OCI-LY3 (cell line): ENCODE results near the gene SHANK2.

Experiments
- H2AFZ ChIP-seq: fragments of 200-600, 300-600 bp; shearing (Covaris generic); 2 replicates; pipeline ENCODE4 v1.6.0; 2014; ENCODE audit warnings: antibody characterized with exemption, low read depth, low read length
- H3K27ac ChIP-seq: fragments of 200-600, 300-600 bp; sonication (generic); 2 replicates; pipeline ENCODE4 v1.5.1; 2014; ENCODE audit warnings: mild to moderate bottlenecking, low read length, moderate library complexity, mixed read lengths
- H3K27me3 ChIP-seq: fragments of 200-600, 300-600 bp; sonication (generic); 2 replicates; pipeline ENCODE4 v1.6.1; 2014; ENCODE audit warnings: low read depth, low read length, mixed read lengths
- H3K36me3 ChIP-seq: fragments of 200-600, 300-600 bp; sonication (generic); replicated peaks from 2 replicates; pipeline ENCODE3; 2014; ENCODE audit warnings: low read depth, low read length, mixed read lengths
- H3K4me1 ChIP-seq: fragments of 300-600, 200-600 bp; sonication (generic); 2 replicates; pipeline ENCODE4 v1.6.1; 2014; ENCODE audit warnings: low read length, mixed read lengths
- H3K4me2 ChIP-seq: fragments of 200-600, 300-600 bp; sonication (generic); 2 replicates; pipeline ENCODE4 v1.6.1; 2014; ENCODE audit warnings: low read length, mixed read lengths
- H3K4me3 ChIP-seq: fragments of 300-600, 200-600 bp; sonication (generic); 2 replicates; pipeline ENCODE4 v1.5.1; 2014; ENCODE audit warnings: antibody characterized with exemption, mild to moderate bottlenecking, low read length, moderate library complexity
- H3K79me2 ChIP-seq: fragments of 300-600, 200-600 bp; shearing (Covaris generic); 2 replicates; pipeline ENCODE4 v1.6.1; 2014; ENCODE audit warnings: mild to moderate bottlenecking, low read length, mixed read lengths
- H3K9ac ChIP-seq: fragments of 300-600, 200-600 bp; shearing (Covaris generic); 2 replicates; pipeline ENCODE4 v1.6.0; 2014; ENCODE audit warnings: mild to moderate bottlenecking, low read length, moderate library complexity
- H3K9me3 ChIP-seq: fragments of 200-600, 300-600 bp; shearing (Covaris generic); 2 replicates; pipeline ENCODE4 v1.6.1; 2014; ENCODE audit warnings: low read length, mixed read lengths; ENCODE audit not compliant: insufficient read depth
- H4K20me1 ChIP-seq: fragments of 200-600, 300-600 bp; sonication (generic); 2 replicates; pipeline ENCODE4 v1.6.1; 2016; ENCODE audit warnings: low read length, mixed read lengths; ENCODE audit not compliant: insufficient read depth
- EZH2phosphoT487 ChIP-seq: fragments of 200-600 bp; shearing (Covaris generic); IDR thresholded peaks from 2 replicates; pipeline ENCODE4 v1.6.1; 2018; ENCODE audit warnings: antibody characterized with exemption, mixed run types, low read depth
- TF ChIP-seq, protein P1 (sequence below): fragments of 200-600, 300-600 bp; sonication (generic); IDR thresholded peaks from 2 replicates; pipeline ENCODE4 v1.5.1; 2014; ENCODE audit warnings: antibody characterized with exemption, low read length, low read depth

SHANK2 gene

GRCh38 chr11:71252269-71252769, at the start of gene SHANK2:
SHANK2 (minus strand) TSS chr11:71252577; CDS start chr11:71147326, 105,251 bp downstream.
- no peaks in the 10 kb centered on the region for H3K27me3 ChIP-seq
- H3K4me1 ChIP-seq, result no peaks in the 10 kb centered on the region
- no peaks in the 10 kb centered on the region for H3K9me3 ChIP-seq
- no peak within 1 kb of the TSS for H3K4me3 ChIP-seq
- TF ChIP-seq EZH2phosphoT487, result no peak
- TF ChIP-seq, protein P1, sequence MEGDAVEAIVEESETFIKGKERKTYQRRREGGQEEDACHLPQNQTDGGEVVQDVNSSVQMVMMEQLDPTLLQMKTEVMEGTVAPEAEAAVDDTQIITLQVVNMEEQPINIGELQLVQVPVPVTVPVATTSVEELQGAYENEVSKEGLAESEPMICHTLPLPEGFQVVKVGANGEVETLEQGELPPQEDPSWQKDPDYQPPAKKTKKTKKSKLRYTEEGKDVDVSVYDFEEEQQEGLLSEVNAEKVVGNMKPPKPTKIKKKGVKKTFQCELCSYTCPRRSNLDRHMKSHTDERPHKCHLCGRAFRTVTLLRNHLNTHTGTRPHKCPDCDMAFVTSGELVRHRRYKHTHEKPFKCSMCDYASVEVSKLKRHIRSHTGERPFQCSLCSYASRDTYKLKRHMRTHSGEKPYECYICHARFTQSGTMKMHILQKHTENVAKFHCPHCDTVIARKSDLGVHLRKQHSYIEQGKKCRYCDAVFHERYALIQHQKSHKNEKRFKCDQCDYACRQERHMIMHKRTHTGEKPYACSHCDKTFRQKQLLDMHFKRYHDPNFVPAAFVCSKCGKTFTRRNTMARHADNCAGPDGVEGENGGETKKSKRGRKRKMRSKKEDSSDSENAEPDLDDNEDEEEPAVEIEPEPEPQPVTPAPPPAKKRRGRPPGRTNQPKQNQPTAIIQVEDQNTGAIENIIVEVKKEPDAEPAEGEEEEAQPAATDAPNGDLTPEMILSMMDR, result no peak
- H3K79me2 ChIP-seq, result no peaks in the 10 kb centered on the region
- no peak within 1 kb of the TSS for H3K9ac ChIP-seq
- no peak within 1 kb of the TSS for H2AFZ ChIP-seq
- no peak within 1 kb of the TSS for H3K27ac ChIP-seq
- no peaks in the 10 kb centered on the region for H3K36me3 ChIP-seq
- no peak within 1 kb of the TSS for H3K4me2 ChIP-seq
- no peaks in the 10 kb centered on the region for H4K20me1 ChIP-seq

DNA sequence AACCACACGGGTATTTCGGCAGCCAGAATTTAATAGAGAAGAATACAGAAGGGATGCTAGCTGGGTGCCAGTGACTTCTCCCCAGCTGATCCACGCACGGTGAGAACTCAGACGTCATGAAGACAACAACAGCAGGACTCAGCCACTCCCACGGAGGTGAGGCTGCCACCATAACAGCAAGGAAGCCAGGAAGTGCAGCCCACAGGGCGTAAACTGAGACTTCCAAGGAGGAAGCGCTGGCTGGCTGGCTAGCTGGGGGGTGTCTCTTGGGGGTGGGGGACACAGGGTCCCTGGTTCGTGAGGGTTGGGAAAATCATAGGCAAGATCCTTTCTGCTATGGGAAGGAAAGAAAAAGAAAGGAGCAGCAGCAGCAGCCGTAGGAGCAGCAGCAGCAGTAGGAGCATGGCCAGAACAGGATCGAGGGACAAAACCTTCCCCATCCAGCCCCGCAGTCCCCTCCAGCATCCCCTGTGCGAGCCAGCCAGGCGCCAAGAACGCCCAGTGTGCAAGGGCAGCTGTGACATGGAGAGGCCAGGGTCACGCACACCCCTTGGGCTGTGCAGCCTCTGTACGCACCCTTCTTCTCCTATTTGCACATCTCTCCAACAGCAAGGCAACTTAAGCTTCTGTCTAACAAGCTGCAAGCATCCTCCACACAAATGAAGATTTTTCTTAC, 49.6 kb upstream of the SHANK2 start:
- no peak overlapping the region for H3K4me2 ChIP-seq

DNA sequence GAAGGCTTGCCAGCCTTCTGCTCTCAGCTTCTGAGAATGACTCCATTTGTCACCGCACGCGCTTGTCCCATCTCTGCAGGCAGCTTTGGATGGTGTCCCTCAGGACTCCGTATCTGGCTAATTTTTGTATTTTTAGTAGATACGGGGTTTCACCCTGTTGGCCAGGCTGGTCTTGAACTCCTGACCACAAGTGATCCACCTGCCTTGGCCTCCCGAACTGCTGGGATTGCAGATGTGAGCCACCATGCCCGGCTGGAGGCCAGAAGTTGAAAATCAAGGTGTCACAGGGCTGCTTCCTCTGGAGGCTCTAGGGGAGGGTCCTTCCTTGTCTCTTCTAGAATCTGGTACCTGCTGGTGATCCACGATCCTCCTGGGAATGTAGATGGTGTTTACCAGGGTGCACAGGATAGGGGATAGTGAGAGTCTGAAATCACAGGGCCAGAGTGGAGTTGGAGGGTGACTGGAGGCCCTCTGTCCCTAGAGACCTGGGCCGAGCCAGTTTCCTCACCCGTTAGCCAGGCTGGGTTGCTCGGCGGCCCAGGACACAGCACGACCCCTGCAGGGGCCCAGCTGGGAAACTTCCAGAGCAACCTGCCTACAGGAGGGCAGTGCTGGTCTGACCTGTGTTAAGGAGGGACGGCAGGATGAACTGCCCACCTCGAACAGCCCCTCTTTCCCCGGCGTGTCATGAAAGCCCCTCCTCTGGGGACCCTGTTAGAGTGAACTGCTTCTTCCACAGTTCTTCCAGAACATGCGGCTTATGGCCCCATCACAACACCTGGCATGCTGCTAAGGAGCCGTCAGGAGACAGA, 48.9 kb upstream of the SHANK2 start:
- H3K4me1 ChIP-seq, result no peaks in the 10 kb centered on the region
- H3K4me2 ChIP-seq, result no peak overlapping the region
- no peak overlapping the region for H3K27ac ChIP-seq
- H3K27me3 ChIP-seq, result peaks cover 30% of the 10 kb centered on the region
- no peaks in the 10 kb centered on the region for H3K79me2 ChIP-seq
- H3K36me3 ChIP-seq, result no peaks in the 10 kb centered on the region
- H4K20me1 ChIP-seq, result no peaks in the 10 kb centered on the region
- no peak overlapping the region for H2AFZ ChIP-seq
- no peak overlapping the region for H3K9ac ChIP-seq
- no peak for TF ChIP-seq EZH2phosphoT487
- TF ChIP-seq, protein P1, result no peak
- H3K9me3 ChIP-seq, result no peaks in the 10 kb centered on the region
- H3K4me3 ChIP-seq, result no peak overlapping the region

More for the DNA sequence above, 49.6 kb upstream of the SHANK2 start:
- H3K79me2 ChIP-seq, result no peaks in the 10 kb centered on the region
- H2AFZ ChIP-seq, result no peak overlapping the region
- H3K4me1 ChIP-seq, result no peaks in the 10 kb centered on the region
- H3K4me3 ChIP-seq, result no peak overlapping the region
- no peak overlapping the region for H3K9ac ChIP-seq
- no peaks in the 10 kb centered on the region for H3K36me3 ChIP-seq
- TF ChIP-seq, protein P1, result no peak
- no peak for TF ChIP-seq EZH2phosphoT487
- H3K27me3 ChIP-seq, result peaks cover 30% of the 10 kb centered on the region
- H4K20me1 ChIP-seq, result no peaks in the 10 kb centered on the region
- H3K9me3 ChIP-seq, result no peaks in the 10 kb centered on the region
- H3K27ac ChIP-seq, result no peak overlapping the region

- Histone ChIP-seq H3K4me3 (no peak overlapping the region), H3K27ac (no peak overlapping the region), H4K20me1 (no peaks in the 10 kb centered on the region), H3K9me3 (no peaks in the 10 kb centered on the region), H3K27me3 (peaks cover 30% of the 10 kb centered on the region), H3K4me1 (no peaks in the 10 kb centered on the region), H2AFZ (no peak overlapping the region), H3K4me2 (no peak overlapping the region), H3K9ac (no peak overlapping the region), H3K36me3 (no peaks in the 10 kb centered on the region), H3K79me2 (no peaks in the 10 kb centered on the region)
- TF ChIP-seq EZH2phosphoT487, result no peak
- TF ChIP-seq, protein P1, result no peak
Measured at GRCh38 chr11:71300187-71300586, 47.8 kb upstream of the SHANK2 start.
